Liver (tissue), 3 donors: ENCODE results near the gene CPED1.

Experiments used
- ATF3 ChIP-seq: IDR thresholded peaks from 2 replicates; pipeline ENCODE4 v1.6.1; 2016; ENCODE audit warnings: antibody characterized with exemption
- REST ChIP-seq: IDR thresholded peaks from 2 replicates; pipeline ENCODE4 v1.6.1; 2016; ENCODE audit warnings: antibody characterized with exemption, mild to moderate bottlenecking
- TF ChIP-seq, protein P1 (sequence below): fragments of 150-350 bp; IDR thresholded peaks from 2 replicates; pipeline ENCODE4 v1.5.1; 2017; ENCODE audit warnings: improper control_type of control experiment, low read depth, low read length; ENCODE audit not compliant: missing input control
- donor health status: healthy.
- donor health status: healthy.

GRCh38 chr7:120998520-120998919, 10.0 kb downstream of the CPED1 start:
- TF ChIP-seq ATF3 = no peak
- no peak for TF ChIP-seq REST
- TF ChIP-seq, protein P1, sequence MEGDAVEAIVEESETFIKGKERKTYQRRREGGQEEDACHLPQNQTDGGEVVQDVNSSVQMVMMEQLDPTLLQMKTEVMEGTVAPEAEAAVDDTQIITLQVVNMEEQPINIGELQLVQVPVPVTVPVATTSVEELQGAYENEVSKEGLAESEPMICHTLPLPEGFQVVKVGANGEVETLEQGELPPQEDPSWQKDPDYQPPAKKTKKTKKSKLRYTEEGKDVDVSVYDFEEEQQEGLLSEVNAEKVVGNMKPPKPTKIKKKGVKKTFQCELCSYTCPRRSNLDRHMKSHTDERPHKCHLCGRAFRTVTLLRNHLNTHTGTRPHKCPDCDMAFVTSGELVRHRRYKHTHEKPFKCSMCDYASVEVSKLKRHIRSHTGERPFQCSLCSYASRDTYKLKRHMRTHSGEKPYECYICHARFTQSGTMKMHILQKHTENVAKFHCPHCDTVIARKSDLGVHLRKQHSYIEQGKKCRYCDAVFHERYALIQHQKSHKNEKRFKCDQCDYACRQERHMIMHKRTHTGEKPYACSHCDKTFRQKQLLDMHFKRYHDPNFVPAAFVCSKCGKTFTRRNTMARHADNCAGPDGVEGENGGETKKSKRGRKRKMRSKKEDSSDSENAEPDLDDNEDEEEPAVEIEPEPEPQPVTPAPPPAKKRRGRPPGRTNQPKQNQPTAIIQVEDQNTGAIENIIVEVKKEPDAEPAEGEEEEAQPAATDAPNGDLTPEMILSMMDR = no peak
